Dermis blood vessel endothelial cell (primary cell): ENCODE measurements around the gene PKNOX1. TPM values are rescaled to one million over a fixed set of nuclear protein-coding genes. Genes with fewer than 3 reads are reported as not detected.
"Not testable (repeated sequence)": the region's sequence is repeated elsewhere in the genome, so short reads cannot be mapped to it uniquely, and the experiment has no call there.

Experiments used
- DNase-seq: peaks from one replicate; pipeline ENCODE4 v3.0.0; 2010
- total RNA-seq: library from RNA; depleted of rRNA; stranded (reverse); fragments of >200 nt; gene quantifications from 2 replicates; pipeline ENCODE4 v1.2.3, GENCODE V29; 2014

The PKNOX1 gene, protein sequence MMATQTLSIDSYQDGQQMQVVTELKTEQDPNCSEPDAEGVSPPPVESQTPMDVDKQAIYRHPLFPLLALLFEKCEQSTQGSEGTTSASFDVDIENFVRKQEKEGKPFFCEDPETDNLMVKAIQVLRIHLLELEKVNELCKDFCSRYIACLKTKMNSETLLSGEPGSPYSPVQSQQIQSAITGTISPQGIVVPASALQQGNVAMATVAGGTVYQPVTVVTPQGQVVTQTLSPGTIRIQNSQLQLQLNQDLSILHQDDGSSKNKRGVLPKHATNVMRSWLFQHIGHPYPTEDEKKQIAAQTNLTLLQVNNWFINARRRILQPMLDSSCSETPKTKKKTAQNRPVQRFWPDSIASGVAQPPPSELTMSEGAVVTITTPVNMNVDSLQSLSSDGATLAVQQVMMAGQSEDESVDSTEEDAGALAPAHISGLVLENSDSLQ
- 7.8 and 17.9 TPM in 2 replicates for total RNA-seq

DNA sequence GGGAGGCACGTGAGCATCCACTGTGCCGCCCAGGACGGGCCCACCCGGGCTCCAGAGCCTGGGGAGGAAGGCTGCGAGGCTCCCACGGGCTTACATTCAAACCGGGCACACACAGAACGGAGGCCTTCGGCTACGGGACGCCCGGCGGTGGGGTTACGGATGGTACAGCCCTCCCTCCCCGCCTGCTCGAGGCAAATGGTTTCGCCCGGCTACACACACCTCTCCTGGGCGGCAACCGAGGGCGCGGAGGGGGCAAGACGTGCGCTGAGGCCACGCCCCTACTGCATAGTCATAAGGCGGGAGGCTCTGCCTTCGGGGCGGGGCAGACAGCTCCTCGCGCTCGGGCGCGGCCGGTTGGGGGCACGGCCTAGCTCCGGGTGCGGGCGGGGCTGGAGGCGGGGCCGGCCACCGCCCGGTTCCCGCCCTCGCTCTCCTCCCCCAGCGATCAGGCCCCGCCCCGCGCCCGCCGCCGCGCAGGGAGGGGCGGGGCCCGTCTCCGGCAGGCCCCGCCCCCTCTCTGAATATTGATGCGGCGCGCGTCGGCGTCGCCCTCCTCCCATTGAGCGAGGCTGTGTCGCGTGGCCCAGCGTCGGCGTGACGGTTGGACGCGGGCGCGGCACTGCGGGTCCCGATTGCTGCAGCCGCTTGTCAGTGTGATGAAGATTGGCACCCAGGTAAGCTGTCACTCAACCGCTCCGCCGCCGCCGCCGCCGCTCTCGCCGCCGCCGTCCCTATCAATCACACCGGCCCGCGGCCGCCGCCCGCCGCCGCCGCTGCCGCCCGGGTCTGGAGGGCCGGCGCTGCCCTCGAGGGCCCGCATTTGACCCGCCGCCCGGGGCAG is at the start of gene PKNOX1:
Gene PKNOX1 (plus strand): TSS at position 572 of the 841 bp plus-strand sequence. CDS start 29,820 bp downstream, outside the sequence.
- peak; percentile 99 for DNase-seq

DNA sequence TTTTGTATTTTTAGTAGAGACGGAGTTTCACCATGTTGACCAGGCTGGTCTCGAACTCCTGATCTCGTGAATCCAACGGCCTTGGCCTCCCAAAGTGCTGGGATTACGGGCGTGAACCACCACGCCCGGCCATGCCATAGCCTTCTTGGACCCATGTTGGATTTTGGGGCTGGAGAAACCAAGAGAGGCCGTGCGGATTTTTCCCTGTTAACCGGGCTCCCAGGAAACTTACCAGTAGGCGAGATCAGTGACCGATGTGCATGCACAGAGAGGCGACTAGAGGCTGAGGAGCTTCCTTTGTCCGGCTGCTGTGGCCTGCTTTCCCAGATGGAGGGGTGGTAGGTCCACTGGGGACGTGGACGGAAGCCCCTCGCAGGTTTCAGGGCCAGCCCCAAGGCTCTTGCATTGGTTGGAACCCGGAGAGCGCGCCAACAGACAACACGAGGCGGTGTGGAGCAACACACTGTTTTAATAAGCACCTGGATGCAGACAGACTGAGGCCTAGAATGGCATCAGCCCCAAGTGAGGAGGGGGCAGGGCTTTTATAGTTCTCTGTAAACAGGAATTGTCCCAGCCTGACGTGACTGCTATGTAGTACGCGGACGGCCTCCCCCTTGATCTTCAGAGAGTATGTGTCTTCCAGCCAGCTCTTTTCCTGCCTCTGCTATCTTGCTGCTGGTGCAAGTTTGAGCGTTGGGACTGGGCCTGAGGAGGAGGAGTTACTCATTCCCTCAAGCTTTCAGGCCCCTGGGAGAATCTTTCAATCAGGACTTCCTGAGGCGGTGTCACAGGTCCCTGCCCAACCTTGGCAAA is 49.0 kb upstream of the PKNOX1 start, which contains the start of gene ERVH48-1:
Gene ERVH48-1 (minus strand): TSS at position 517 of the 813 bp plus-strand sequence. CDS start 6,624 bp downstream, outside the sequence.
- DNase-seq: no peak

DNA sequence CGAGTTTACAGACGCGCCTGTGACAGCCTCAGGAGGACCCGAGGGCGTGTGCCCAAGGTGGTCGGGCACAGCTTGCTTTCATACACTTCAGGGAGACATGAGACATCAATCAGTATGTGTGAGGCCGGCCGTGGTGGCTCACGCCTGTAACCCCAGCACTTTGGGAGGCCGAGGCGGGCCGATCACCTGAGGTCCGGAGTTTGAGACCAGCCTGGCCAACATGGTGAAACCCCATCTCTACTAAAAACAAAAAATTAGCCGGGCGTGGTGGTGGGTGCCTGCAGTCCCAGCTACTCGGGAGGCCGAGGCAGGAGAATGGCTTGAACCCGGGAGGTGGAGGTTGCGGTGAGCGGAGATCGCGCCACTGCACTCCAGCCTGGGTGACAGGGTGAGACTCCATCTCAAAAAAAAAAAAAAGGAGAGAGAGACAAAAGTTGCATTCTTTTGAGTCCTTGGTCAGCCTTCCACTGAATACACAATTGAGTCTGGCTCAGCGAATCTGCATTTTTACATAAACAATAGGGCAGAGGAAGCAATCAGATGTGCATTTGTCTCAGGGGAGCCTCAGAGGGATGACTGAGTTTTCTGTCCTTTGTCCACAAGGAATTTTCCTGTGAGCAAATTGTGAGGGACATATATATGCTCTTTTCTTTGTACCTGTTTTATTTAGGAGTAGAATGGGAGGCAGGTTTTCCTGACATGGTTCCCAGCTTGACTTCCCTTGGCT is 46.7 kb upstream of the PKNOX1 start:
- DNase-seq: peak; percentile 12

DNA sequence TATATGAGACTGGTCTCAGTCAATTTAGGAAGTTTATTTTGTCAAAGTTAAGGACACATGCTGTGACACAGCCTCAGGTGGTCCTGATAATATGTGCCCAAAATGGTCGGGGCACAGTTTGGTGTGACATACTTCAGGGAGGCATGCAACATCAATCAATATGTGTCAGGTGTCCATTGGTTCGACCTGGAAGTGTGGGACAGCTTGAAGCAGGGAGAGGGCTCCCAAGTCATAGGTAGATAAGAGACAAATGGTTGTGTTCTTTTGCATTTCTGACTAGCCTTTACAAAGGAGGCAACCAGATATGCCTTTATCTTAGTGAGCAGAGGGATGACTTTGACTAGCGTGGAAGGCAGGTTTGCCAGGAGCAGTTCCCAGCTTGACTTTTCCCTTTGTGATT is 44.4 kb upstream of the PKNOX1 start:
- DNase-seq: no peak

DNA sequence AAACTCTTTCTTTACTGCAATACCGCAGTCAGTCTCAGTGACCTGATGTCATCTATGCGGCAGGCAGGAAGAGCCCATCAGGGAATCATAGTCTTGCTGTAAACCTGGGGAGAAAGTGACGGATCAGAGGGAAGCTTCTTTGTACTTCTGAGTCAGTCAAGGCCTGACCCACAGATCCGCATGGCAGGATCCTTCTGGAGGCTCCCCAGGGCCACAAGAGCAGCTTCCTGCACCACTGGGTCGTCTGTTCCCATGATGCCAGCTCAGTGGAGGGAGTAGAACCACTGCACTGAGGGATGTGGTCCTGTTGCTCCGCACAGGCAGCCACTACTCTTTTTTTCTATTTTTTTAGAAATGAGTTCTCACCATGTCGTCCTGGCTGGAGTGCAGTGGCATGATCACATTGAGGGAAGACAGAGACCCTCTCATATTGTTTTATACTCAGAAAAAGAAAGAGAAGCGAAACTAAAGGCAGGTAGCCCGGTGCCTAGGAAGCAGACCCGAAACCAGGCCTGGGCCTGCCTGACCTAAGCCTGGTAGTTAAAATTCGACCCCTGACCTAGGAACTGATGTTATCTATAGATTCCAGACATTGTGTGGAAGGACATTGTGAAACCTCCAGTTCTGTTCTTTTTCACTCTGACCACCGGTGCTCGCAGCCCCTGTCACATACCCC is 42.7 kb upstream of the PKNOX1 start:
- no peak for DNase-seq

DNA sequence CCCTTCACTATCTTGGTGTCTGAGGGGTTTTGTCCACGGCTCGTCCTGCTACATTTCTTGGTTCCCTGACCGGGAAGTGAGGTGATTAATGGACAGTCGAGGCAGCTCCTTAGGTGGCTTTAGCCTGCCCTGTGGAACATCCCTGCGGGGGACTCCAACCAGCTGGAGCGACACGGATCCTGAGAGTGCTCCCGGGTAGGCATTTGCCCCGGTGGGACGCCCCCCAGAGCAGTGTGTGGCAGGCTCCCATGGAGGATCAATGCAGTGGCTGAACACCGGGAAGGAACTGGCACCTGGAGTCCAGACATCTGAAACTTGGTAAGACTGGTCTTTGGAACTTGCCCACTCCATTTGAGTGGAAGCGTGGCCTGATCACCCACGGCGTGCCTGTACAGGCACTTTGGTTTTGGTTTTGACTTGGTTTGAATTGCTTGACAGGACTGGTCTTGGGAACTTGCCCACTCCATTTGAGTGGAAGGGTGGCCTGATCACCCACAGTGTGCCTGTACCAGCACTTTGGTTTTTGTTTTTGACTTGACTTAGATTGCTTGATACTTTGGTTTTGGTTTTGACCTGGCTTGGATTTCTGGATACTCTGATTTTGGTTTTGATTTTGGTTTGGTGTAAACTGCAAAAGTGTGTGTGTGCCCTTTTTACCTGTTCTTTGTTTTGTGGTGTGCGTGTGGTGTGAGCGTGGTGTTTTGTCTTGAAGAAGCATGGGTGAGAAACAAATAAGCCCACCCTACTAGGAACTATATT is 41.8 kb upstream of the PKNOX1 start:
- DNase-seq: not testable (repeated sequence)

DNA sequence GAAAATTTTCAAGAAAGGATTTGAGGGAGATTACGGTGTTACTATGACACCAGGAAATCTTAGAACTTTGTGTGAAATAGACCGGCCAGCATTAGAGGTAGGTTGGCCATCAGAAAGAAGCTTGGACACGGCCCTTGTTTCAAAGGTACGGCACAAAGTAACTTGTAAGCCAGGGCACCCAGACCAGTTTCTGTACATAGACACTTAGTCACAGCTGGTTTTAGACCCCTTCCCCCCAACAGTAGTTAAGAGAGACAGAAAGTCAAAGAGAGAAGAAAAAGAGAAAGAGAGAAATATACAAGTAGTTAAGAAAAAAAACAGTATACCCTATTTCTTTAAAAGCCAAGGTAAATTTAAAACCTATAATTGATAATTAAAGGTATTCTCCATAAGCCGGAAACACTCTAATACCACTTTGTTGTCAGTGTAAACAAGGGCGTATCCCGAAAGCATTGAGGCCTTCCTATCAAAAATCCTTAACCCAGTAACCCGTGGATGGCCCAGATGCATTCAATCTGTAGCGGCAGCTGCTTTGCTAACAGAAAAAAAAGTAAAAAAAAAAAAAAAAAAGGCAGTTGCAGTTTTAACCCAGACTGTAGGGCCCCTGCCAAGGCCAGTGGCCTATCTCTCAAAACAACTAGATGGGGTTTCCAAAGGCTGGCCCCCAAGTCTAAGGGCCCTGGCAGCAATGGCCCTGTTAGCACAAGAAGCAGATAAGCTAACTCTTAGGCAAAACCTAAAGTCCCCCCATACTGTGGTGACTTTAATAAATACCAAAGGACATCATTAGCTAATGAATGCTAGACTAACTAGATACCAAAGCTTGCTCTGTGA is 41.0 kb upstream of the PKNOX1 start:
- not testable (repeated sequence) for DNase-seq

DNA sequence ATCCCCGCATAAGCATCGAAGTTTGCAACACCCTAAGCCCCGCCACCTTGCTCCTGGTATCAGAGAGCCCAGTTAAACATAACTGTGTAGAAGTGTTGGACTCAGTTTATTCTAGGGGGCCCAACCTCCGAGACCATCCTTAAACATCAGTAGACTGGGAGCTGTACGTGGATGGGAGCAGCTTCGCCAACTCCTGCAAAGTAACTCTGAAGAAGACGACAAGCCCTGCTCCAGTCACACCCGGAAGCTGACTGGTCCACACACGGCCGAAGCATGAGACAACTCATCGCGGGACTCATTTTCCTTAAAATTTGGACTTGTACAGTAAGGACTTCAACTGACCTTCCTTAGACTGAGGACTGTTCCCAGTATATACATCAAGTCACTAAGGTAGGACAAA is 40.4 kb upstream of the PKNOX1 start:
- DNase-seq: not testable (repeated sequence)

DNA sequence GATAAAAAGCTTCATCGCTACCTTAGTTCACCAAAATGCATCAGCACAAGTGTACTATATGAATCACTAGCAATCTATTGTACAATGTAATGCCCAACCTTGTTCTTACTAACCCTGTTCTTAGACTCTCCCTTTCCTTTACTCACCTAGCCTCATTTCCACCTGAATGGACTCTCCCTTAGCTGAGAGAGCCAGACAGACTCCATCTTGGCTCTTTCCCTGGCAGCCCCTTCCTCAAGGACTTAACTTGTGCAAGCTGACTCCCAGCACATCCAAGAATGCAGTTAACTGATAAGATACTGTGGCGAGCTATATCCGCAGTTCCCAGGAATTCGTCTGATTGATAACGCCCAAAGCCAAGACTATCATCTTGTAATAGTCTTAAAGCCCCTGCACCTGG is 38.0 kb upstream of the PKNOX1 start:
- not testable (repeated sequence) for DNase-seq

DNA sequence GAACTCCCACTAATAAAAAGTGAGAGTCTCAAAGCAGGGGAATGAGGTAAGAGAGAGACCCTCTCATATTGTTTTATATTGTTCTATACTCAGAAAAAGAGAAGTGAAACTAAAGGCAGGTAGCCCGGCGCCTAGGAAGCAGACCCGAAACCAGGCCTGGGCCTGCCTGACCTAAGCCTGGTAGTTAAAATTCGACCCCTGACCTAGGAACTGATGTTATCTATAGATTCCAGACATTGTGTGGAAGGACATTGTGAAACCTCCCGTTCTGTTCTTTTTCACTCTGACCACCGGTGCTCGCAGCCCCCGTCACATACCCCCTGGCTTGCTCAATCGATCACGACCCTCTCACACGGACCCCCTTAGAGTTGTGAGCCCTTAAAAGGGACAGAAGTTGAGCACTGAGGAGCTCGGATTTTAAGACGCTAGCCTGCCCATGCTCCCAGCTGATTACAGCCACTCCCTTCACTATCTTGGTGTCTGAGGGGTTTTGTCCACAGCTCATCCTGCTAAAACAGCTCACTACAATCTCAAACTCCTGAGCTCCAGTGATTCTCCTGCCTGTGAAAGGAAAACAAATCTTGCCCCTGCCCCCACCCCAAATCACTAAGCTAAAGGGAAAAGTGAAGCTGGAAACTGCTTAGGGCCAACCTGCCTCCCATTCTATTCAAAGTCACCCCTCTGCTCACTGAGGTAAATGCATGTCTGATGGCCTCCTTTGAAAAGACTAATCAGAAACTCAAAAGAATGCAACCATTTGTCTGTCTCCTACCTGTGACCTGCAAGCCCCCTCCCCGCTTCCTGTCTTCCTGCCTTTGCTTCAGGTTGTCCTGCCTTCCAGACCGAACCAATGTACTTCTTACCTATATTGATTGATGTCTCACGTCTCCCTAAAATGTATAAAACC is 37.1 kb upstream of the PKNOX1 start:
- not testable (repeated sequence) for DNase-seq

DNA sequence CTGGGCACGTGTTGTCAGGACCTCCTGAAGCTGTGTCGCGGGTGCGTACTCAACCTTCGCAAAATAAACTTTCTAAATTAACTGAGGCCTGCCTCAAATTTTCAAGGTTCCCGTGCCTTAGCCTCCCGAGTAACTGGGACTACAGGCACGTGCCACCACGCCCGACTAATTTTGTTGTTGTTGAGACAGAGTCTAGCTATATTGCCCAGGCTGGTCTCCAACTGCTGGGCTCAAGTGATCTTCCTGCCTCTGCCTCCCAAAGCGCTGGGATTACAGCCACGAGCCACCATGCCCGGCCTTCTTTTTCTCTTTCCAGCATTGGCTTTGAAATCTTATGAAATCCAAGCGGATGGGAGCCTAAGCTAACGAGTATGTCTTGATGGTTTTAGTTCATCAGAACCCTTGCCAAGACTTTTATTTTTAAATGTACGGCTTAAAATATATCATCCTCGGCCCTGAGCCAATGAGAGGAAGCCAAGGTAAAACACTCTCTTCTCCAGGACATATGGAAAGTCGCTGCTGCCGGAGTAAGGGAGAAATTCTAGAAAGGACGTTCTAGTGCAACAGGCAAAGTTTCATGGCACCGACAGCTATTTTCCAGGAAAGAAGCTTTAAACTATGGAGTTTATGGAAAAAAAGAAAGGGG is 36.3 kb upstream of the PKNOX1 start:
- no peak for DNase-seq

DNA sequence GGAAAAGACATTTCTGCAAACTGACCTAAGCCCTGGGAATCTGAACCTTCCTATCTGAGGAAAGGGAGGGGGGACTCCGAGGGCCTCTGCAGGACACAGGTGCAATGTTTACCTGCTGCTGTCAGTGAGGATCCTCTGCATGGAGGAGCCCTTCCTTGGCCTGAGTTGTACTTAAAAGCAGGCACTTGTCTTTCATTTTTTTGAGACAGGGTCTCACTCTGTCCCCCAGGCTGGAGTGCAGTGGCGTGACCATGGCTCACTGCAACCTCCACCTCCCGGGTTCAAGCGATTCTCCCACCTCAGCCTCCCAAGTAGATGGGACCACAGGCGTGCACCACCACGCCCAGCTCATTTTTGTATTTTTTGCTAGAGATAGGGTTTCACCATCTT is 35.8 kb upstream of the PKNOX1 start:
- DNase-seq: not testable (repeated sequence)

DNA sequence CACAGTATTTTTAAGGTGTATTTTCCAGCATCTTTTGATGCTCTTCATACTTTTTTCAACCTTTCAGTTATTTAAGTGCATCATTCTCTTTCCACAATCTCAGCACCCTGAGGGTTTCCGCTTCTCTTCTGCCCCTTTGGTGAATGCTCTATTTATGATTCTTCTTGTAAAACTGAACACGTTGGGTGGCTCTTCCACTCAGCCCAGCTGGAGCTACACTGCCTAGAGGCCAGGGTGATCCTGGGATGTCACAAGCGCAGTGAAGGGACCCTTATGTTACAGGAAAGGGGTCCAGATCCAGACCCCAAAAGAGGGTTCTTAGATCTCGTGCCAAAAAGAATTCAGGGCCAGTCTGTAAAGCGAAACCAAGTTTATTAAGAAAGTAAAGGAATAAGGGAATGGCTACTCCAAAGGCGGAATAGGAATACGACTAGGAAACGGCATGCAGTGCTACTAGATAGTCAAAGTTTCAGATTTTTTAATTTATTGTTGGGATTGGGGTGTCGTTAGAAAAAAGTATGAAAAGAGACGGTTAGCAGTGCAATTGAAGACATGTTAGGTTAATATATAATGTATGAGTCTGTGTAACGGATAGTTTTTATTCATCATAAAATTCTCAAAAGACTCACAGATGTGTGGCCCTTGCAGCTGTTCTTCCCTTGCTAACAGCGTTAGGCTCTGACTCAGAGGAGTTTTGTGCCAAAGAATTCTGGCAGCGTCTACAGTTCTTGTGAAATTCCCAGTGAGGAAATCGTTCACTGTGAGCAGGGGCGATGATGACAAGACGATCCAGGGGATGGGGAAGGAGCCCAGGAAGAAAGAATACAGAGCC is 34.6 kb upstream of the PKNOX1 start:
- DNase-seq: peak; percentile 85

DNA sequence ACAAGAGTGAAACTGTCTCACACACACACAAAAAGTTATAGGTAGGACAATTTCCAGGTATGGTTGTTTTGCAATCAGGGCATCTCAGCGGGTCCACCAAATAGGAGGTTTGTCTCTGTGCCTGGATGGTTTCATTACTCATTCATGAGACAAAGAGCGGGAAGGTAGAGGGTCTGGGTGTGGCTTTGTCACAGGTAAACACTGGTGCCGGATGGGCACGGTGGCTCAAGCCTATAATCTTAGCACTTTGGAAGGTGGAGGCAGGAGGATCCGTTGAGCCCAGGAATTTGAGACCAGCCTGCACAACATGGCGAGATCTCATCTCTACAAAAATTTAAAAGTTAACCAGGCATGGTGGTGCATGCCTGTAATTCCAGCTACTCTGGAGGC is 32.7 kb upstream of the PKNOX1 start:
- no peak for DNase-seq

DNA sequence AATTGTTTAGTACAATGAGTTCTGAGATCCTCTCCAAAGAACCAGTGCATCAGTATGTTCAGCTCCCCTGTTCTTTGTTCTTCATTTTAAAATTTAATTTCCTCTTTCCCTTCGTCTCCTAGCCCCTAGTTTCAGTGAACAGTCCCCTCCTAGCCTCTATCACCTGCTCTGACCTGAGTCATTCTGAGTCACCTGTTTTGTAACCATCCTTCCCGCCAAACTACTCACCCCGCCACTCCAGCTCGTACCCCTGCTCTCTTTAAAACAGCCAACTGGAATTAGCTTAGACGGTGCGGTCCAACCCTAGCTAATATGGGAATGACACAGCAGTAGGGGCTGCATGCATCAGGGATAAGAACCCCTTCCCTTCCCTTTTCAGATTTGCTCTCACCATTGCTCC is 32.1 kb upstream of the PKNOX1 start:
- DNase-seq: no peak

DNA sequence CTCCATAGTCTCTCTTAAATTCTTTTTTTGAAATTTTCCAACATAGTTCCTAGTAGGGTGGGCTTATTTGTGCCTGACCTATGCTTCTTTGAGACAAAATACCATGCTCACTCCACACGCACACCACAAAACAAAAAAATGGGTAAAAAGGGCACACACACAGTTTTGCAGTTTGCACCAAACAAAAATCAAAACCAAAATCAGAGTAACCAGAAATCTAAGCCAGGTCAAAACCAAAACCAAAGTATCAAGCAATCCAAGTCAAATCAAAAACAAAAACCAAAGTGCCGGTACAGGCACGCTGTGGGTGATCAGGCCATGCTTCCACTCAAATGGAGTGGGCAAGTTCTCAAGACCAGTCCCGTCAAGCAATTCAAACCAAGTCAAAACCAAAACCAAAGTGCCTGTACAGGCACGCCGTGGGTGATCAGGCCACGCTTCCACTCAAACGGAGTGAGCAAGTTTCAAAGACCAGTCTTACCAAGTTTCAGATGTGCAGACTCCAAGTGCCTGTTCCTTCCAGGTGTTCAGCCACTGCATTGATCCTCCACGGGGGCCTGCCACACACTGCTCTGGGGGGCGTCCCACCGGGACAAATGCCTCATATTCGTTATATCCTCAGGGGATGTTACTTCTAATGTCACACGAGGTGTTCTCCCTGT is 25.1 kb upstream of the PKNOX1 start:
- DNase-seq: not testable (repeated sequence)
